ENCODE measurements around the gene TARDBP.
"Not testable (repeated sequence)": the region's sequence is repeated elsewhere in the genome, so short reads cannot be mapped to it uniquely, and the experiment has no call there.

TARDBP gene

DNA sequence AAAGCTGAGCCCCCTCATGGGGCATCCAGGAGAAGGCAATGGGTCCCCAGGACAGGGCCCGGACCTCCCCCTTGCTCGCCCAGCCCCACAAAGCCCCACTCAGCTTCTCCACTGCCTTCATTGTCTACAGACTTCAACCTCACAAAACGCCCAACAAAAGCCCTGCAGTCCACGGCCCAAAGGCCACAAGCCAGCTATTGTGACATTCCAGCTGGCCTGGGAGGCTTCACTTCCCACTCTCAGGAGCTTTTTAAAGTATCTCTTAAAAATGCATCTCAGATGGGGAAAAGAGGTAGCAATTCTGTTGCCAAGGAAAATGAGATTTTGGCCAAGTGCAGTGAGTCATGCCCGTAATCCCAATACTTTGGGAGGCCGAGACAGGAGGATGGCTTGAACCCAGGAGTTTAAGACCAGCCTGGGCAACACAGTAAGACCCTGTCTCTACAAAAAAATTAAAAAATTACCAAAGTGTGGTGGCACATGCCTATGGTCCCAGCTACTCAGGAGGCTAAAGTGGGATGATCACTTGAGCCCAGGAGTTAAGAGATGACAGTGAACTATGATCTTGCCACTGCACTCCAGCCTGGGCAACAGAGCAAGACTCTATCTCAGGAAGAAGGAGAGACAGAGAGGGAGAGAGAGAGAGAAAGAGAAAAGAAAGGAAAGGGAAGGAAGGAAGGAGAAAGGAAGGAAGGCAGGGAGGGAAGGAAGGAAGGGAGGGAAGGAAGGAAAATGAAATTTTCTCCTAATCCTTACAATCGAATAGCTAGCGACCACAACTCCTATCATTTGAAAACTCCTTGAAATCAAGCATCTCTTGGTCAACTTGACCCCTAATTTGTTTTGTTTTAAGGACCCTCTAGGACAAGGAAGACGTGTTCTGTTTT, 31.4 kb upstream of the TARDBP start:
- FAIRE-seq, result no peak
- no peak for TF ChIP-seq CTCF (IDR thresholded peaks at IDR 0.05; ENCODE audit: insufficient read depth, missing control alignments)
- no peak for DNase-seq (ENCODE audit: insufficient read length, low spot score)

DNA sequence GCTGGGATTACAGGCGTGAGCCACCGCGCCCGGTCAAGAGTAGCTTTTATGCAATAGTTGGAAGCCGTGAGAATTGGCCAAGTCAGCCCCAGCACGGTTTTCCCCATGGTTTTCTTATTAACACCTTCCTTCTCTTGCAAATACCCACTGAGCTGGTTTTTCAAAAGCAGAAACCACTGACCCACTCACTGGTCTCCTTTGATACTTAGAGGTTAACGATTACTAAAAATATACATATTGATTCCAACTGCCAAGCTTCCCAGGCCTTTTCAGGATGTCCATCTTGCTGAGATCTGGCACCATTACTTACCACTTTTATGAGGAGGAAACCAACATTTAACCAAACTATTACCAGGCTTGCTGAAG, 25.9 kb upstream of the TARDBP start:
- no peak for TF ChIP-seq CTCF (IDR thresholded peaks at IDR 0.05; ENCODE audit: insufficient read depth, missing control alignments)
- DNase-seq (ENCODE audit: insufficient read length, low spot score) (no peak), FAIRE-seq (no peak)

GRCh38 chr1:10987840-10988417, 24.5 kb upstream of the TARDBP start:
- DNase-seq (ENCODE audit: insufficient read length, low spot score) (no peak), FAIRE-seq (no peak)
- no peak for TF ChIP-seq CTCF (IDR thresholded peaks at IDR 0.05; ENCODE audit: insufficient read depth, missing control alignments)

GRCh38 chr1:10989095-10989494, 23.4 kb upstream of the TARDBP start:
- DNase-seq (ENCODE audit: insufficient read length, low spot score) (no peak), FAIRE-seq (no peak)
- TF ChIP-seq CTCF (IDR thresholded peaks at IDR 0.05; ENCODE audit: insufficient read depth, missing control alignments), result no peak

DNA sequence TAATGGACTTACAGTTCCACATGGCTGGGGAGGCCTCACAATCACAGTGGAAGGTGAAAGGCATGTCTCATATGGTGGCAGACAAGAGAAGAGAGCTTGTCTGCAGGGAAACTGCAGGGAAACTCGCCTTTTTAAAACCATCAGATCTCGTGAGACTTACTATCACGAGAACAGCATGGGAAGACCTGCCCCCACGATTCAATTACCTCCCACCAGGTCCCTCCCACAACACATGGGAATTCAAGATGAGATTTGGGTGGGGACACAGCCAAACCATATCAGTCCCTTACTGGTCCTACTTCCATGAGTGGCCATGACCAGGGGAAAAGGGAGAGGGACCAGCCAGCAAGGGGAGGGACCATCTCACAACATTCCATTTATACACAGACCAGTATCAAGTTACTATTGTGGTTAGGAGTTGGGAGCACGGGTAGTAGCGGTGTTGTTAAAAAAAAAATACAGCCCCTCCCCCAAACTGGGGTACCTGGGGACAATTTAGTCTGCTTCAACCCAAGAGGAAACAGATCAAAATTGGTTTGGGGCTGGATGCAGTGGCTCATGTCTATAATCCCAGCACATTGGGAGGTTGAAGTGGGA, 22.4 kb upstream of the TARDBP start:
- DNase-seq (ENCODE audit: insufficient read length, low spot score); FAIRE-seq: not testable (repeated sequence)

- no peak for DNase-seq (ENCODE audit: insufficient read length, low spot score)
- no peak for FAIRE-seq
- TF ChIP-seq CTCF (IDR thresholded peaks at IDR 0.05; ENCODE audit: insufficient read depth, missing control alignments), result no peak
These were observed 21.6 kb upstream of the TARDBP start for GRCh38 chr1:10990828-10991227.

GRCh38 chr1:10992004-10992403, 20.4 kb upstream of the TARDBP start:
- DNase-seq (ENCODE audit: insufficient read length, low spot score); FAIRE-seq: not testable (repeated sequence)

DNA sequence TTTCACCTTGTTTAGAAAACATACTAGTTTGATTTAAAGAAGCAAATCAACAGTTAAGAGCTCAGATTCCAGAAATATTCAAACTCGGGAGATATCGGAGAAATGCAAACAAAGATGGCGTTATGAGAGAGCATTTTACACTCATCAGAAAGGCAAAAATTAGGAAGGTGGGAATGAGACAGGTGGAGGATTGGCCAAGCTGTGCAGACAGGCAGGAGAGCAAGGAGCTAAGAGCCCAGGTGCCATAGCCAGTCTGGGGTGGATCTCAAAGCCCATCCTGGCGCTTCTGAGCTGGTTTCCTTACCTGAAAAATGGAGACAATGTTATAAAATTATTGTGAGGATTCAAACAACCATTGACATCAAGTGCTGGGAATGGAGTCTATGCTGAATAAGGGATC, 19.6 kb upstream of the TARDBP start:
- TF ChIP-seq CTCF (IDR thresholded peaks at IDR 0.05; ENCODE audit: insufficient read depth, missing control alignments), result no peak
- DNase-seq (ENCODE audit: insufficient read length, low spot score) (no peak), FAIRE-seq (no peak)

Data from D721Med (cell line).